Upper lobe of left lung (tissue), 4 donors: Measurements from ENCODE around the gene ATP2A3.

ENCODE experiments used
- EP300 ChIP-seq, 4 donors: sonication (generic); formaldehyde crosslinking; IDR thresholded peaks; one replicate each; pipeline ENCODE4 v1.5.1; 2017; ENCODE audit warnings: antibody characterized with exemption in 4 of 4, control low read depth in 2 of 4
- POLR2A ChIP-seq, 4 donors: fragments of 450-650 bp; IDR thresholded peaks; one replicate each; pipeline ENCODE4 v1.5.1; 2016 to 2017; ENCODE audit warnings: antibody characterized with exemption in 4 of 4, mild to moderate bottlenecking in 2 of 4

DNA sequence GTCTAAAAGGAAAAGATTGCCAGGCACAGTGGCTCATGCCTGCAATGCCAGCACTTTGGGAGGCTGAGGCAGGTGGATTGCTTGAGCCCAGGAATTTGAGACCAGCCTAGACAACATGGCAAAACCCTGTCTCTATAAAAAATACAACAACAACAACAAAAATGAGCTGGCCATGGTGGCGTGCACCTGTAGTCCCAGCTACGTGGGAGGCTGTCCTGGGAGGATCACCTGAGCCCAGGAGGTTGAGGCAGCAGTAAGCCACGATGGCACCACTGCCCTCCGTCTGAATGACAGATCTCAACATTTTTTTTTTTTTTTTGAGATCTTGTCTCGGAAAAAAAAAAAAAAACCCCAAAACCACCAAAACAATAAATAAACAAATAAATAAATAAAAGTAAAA is 28.1 kb upstream of the ATP2A3 start:
- TF ChIP-seq EP300 (IDR thresholded peaks at IDR 0.05) (no peak), POLR2A (IDR thresholded peaks at IDR 0.05) (no peak)
